PC-3 (cell line): ENCODE measurements around the gene NEFH. TPM values are rescaled to one million over a fixed set of nuclear protein-coding genes. Genes with fewer than 3 reads are reported as not detected.

Source experiments
- ATAC-seq: fragments of 200-7000 bp; cut with Tn5 transposase; 2 replicates; pipeline ENCODE4 v1.9.1; 2020; ENCODE audit warnings: mild to moderate bottlenecking, moderate library complexity
- BruUV-seq: library from RNA; stranded (reverse); fragments of 400-500 nt; replicated peaks from 2 replicates; lab custom pipeline; 2021; lab: Mats Ljungman, UMichigan
- CTCF ChIA-PET: fragments of 300-600 bp; sonication (Branson Sonifier 250); formaldehyde crosslinking; loops from one replicate; lab custom pipeline; 2022; ENCODE audit warnings: antibody characterized with exemption; lab: Charles Lee
- POLR2A ChIA-PET: fragments of 300-600 bp; sonication (Branson Sonifier 250); formaldehyde crosslinking; loops from one replicate; lab custom pipeline; 2022; ENCODE audit warnings: antibody characterized with exemption; ENCODE audit not compliant: unreplicated experiment; lab: Charles Lee
- DNase-seq: peaks from one replicate; pipeline ENCODE4 v3.0.0-alpha.2; 2015
- H2AFZ ChIP-seq: fragments of 300-600 bp; sonication (generic); 2 replicates; pipeline ENCODE4 v1.6.0; 2016; ENCODE audit warnings: antibody characterized with exemption, low read length
- H3F3A ChIP-seq: fragments of 300-600 bp; sonication (generic); one replicate; pipeline ENCODE4 v1.6.0; 2017; ENCODE audit warnings: antibody characterized with exemption, low read length, control low read depth, mild to moderate bottlenecking; ENCODE audit not compliant: unreplicated experiment
- H3K27ac ChIP-seq: fragments of 300-600 bp; sonication (generic); 2 replicates; pipeline ENCODE4 v1.5.1; 2016; ENCODE audit warnings: mild to moderate bottlenecking, low read length
- H3K27me3 ChIP-seq: fragments of 300-600 bp; sonication (generic); 2 replicates; pipeline ENCODE4 v1.6.1; 2016; ENCODE audit warnings: low read length, mixed read lengths
- H3K36me3 ChIP-seq: fragments of 300-600 bp; sonication (generic); 2 replicates; pipeline ENCODE4 v1.6.1; 2016; ENCODE audit warnings: low read depth, mixed run types, low read length, mixed read lengths
- H3K4me1 ChIP-seq: fragments of 300-600 bp; sonication (generic); 2 replicates; pipeline ENCODE4 v1.5.1; 2016; ENCODE audit warnings: low read length; ENCODE audit not compliant: insufficient read depth
- H3K4me2 ChIP-seq: fragments of 300-600 bp; sonication (generic); 2 replicates; pipeline ENCODE4 v1.6.0; 2016; ENCODE audit warnings: low read length
- H3K4me3 ChIP-seq: fragments of 300-600 bp; sonication (generic); 2 replicates; pipeline ENCODE4 v1.5.1; 2016; ENCODE audit warnings: mild to moderate bottlenecking, low read length, mixed read lengths
- H3K79me2 ChIP-seq: fragments of 300-600 bp; sonication (generic); 2 replicates; pipeline ENCODE4 v1.6.1; 2017; ENCODE audit warnings: low read length, mixed read lengths
- H3K9ac ChIP-seq: fragments of 300-600 bp; sonication (generic); 2 replicates; pipeline ENCODE4 v1.6.0; 2016; ENCODE audit warnings: mild to moderate bottlenecking, low read length
- H3K9me2 ChIP-seq: fragments of 300-600 bp; sonication (generic); replicated peaks from 2 replicates; pipeline ENCODE4 v1.6.1; 2016; ENCODE audit warnings: mixed run types, low read length, mixed read lengths
- H3K9me3 ChIP-seq: fragments of 300-600 bp; sonication (generic); 2 replicates; pipeline ENCODE4 v1.6.1; 2016; ENCODE audit warnings: low read length, mixed read lengths
- H4K20me1 ChIP-seq: fragments of 300-600 bp; sonication (generic); 2 replicates; pipeline ENCODE4 v1.6.1; 2016; ENCODE audit warnings: low read length, mixed read lengths
- CTCF ChIP-seq: fragments of 300-600 bp; sonication (generic); conservative IDR thresholded peaks from 2 replicates; pipeline ENCODE4 v1.5.1; 2017; ENCODE audit warnings: antibody characterized with exemption, low read depth, mild to moderate bottlenecking, low read length
- EZH2 ChIP-seq: fragments of 300-600 bp; sonication (generic); IDR thresholded peaks from one replicate; pipeline ENCODE4 v1.6.1; 2017; ENCODE audit warnings: antibody characterized with exemption, mild to moderate bottlenecking, low read length; ENCODE audit not compliant: unreplicated experiment
- EZH2phosphoT487 ChIP-seq: fragments of 300-600 bp; sonication (generic); IDR thresholded peaks from 2 replicates; pipeline ENCODE4 v1.6.1; 2018; ENCODE audit warnings: mild to moderate bottlenecking, antibody characterized with exemption, low read length, borderline replicate concordance
- intact Hi-C: fragments of 100-400 bp; cut with micrococcal nuclease; formaldehyde crosslinking; loops from 2 replicates; pipeline ENCODE4 v1.9.0; 2023
- total RNA-seq: library from RNA; depleted of rRNA; stranded (reverse); fragments of >200 nt; gene quantifications from 2 replicates; pipeline ENCODE4 v1.2.3, GENCODE V29; 2014

NEFH gene
- total RNA-seq, 1 experiment from 2014 or later: not detected

- Histone ChIP-seq H3K4me1 (no peaks in the 10 kb centered on the region), H3K79me2 (no peaks in the 10 kb centered on the region), H2AFZ (no peak overlapping the region), H3K36me3 (peaks cover 32% of the 10 kb centered on the region; the same call in 1 of the 2 replicates), H3K4me3 (no peak overlapping the region), H4K20me1 (no peaks in the 10 kb centered on the region), H3K9me3 (no peaks in the 10 kb centered on the region), H3K9ac (no peak overlapping the region), H3K4me2 (no peak overlapping the region), H3K27ac (no peak overlapping the region), H3K9me2 (no peaks in the 10 kb centered on the region), H3K27me3 (no peaks in the 10 kb centered on the region), H3F3A (no peaks in the 10 kb centered on the region)
- intact Hi-C loops: no loop called here
- no peak for ATAC-seq
- no peak for DNase-seq
- BruUV-seq: no TSS peak
- POLR2A ChIA-PET: no interaction called here
- CTCF ChIA-PET: no interaction called here
- TF ChIP-seq EZH2phosphoT487 (no peak), EZH2 (no peak), CTCF (no peak)
Measured at GRCh38 chr22:29517215-29517908, 37.3 kb downstream of the NEFH start.

GRCh38 chr22:29518427-29518826 lies 38.4 kb downstream of the NEFH start:
- Histone ChIP-seq H4K20me1 (no peaks in the 10 kb centered on the region), H3K9me3 (no peaks in the 10 kb centered on the region), H3K9ac (no peak overlapping the region), H3K9me2 (no peaks in the 10 kb centered on the region), H3K27ac (no peak overlapping the region), H3K4me1 (no peaks in the 10 kb centered on the region), H3K79me2 (no peaks in the 10 kb centered on the region), H2AFZ (no peak overlapping the region), H3F3A (no peaks in the 10 kb centered on the region), H3K27me3 (no peaks in the 10 kb centered on the region), H3K4me3 (no peak overlapping the region), H3K4me2 (no peak overlapping the region), H3K36me3 (peaks cover 29% of the 10 kb centered on the region; the same call in 1 of the 2 replicates)
- ChIA-PET CTCF (no interaction called here), POLR2A (no interaction called here)
- DNase-seq: no peak
- BruUV-seq: no TSS peak
- no peak for ATAC-seq
- intact Hi-C loops: no loop called here
- TF ChIP-seq EZH2 (no peak), CTCF (no peak), EZH2phosphoT487 (no peak)

- no peak overlapping the region for H2AFZ ChIP-seq
- DNase-seq (no peak), ATAC-seq (no peak)
- H3K9me3 ChIP-seq: no peaks in the 10 kb centered on the region
- no peaks in the 10 kb centered on the region for H3K9me2 ChIP-seq
- H4K20me1 ChIP-seq: no peaks in the 10 kb centered on the region
- H3K4me2 ChIP-seq: no peak overlapping the region
- no peak overlapping the region for H3K4me3 ChIP-seq
- intact Hi-C loops: no loop called here
- no TSS peak for BruUV-seq
- H3F3A ChIP-seq: no peaks in the 10 kb centered on the region
- no peak for TF ChIP-seq EZH2
- no peak for TF ChIP-seq CTCF
- TF ChIP-seq EZH2phosphoT487: no peak
- no peaks in the 10 kb centered on the region for H3K4me1 ChIP-seq
- H3K27ac ChIP-seq: no peak overlapping the region
- H3K27me3 ChIP-seq: no peaks in the 10 kb centered on the region
- POLR2A ChIA-PET: no interaction called here
- H3K36me3 ChIP-seq: peaks cover 42% of the 10 kb centered on the region; the same call in 1 of the 2 replicates
- CTCF ChIA-PET: no interaction called here
- no peaks in the 10 kb centered on the region for H3K79me2 ChIP-seq
- H3K9ac ChIP-seq: no peak overlapping the region
Measured at GRCh38 chr22:29519996-29520395, 40.0 kb downstream of the NEFH start.
